CD4-positive, alpha-beta T cell treated with Interleukin-12 subunit alpha and Interleukin-12 subunit beta, for 1 hour (primary cell): ENCODE data around the gene INS.
A peak's percentile ranks its signal among the peaks of the same experiment; 100 is the strongest.
"Not testable (repeated sequence)": the region's sequence is repeated elsewhere in the genome, so short reads cannot be mapped to it uniquely, and the experiment has no call there.

Source experiments
- DNase-seq: peaks from one replicate; pipeline ENCODE4 v3.0.0-alpha.2; 2020

The INS gene

DNA sequence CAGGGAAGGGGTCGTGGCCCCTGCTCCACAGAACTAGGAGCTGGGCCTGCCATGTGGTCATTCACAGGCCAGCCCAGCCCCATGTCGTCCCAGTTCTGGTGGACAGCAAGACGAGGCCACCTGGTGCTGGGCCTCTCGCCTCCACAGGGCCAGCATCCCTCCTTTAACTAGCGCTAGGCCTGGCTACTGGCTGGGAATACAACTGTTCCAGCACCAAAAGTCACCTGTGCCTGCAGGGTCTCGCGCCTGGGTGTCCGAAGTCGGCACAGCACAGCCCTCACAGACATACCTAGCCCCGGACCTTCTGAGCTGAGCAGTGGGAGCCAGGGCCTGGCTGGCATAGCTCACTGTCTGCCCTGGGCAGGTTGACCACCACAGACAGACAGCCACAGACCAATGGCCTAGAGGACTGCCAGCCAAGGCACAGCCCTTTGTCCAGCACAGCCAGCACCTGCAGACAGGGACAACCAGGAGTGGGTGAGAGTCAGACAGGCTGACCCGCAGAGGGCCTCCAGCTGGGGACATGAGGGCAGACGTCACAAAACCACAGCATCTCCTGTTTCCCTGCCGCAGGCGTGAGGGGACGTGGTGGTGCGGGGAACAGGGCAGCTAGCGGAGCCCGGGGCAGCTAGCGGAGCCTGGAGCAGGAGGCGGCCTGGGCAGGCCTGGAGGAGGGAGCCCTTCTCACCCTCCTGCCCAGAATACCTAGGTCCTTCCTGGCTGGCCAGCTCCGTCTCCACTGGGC, 37.8 kb upstream of the INS start:
- no peak for DNase-seq

DNA sequence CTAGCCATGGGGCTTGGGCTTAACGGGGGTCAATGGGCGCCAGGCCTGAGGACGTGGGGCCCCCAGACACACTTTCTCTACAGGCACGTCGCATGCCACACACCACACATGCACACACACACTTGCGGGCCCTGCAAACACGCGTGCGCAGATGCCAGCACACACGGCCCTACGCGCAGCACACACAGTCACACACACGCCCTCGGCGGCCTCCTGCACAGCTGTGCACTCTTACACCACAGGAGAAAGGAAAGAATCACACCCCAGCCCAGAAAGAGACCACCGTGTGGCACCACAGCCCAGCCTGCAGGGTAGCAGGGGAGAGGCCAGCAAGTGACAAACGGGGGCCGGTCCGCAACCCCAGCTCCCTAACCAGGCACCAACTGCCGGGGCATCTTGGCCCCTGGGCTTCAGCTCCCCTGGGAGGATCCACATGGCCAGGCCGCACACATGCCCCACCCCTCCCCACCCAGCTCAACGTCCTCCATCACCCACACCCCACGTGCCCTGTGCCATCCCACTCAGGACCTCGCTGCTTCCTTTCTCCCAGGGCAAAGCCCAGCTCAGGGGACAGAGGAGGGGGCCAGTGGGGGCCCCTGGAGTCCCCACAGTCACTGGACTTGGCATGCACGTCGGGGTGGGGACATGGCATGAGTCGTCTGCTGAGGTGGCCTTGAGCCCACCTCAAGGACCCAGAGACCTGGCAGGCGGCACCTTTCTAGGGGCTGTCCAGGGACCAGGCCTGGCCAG, 36.9 kb upstream of the INS start:
- DNase-seq, result no peak

DNA sequence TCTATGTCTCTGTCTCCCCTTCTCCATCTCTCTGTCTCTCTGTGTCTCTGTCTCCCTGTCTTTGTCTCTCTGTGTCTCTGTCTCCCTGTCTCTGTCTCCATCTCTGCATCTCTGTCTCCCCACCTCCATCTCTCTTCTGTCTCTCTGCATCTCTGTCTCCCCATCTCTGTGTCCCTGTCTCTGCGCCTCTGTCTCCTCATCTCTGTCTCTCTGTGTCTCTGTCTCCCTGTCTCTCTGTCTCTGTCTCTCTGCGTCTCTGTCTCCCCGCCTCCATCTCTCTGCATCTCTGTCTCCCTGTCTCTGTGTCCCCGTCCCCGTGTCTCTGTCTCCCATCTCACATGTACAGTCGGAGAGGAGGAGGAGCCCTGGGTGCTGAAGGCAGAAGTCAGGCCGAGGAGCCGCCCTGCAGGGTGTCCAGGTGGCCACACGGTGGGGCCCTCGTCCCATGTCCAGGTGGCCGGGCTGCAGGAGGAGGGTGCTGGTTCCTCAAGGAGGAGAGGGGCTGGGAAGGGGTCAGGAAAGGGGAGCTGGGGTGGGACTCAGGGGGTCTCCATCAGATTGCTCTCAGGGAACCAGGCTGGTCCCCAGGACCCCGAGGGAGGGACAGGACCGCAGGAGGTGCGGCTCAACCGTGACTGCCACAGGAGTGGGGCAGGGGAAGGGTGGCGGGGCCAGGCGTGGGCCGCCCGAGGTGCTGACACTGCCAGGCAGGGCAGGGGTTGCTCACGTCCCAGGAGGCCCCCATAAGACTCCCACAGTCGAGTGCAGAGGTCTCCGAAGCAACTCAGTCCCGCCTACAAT, 36.2 kb upstream of the INS start:
- peak; percentile 76 for DNase-seq

DNA sequence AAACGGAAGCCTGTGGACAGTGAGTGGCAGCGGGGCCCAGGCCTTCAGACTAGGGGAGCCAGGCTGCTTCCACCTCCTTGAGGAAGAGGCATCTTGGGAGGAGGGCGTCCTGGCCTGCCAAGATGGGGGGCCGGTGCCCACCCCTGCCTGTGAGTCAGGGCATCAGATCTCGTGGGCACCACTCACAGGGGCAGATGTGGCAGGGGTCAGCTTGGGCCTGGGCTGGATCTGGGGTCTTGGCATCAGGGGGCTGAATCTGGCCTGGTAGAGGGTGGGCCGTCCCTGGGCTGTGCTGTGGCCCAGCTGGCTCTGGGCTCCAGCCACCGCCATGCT, 34.7 kb upstream of the INS start:
- DNase-seq, result no peak

DNA sequence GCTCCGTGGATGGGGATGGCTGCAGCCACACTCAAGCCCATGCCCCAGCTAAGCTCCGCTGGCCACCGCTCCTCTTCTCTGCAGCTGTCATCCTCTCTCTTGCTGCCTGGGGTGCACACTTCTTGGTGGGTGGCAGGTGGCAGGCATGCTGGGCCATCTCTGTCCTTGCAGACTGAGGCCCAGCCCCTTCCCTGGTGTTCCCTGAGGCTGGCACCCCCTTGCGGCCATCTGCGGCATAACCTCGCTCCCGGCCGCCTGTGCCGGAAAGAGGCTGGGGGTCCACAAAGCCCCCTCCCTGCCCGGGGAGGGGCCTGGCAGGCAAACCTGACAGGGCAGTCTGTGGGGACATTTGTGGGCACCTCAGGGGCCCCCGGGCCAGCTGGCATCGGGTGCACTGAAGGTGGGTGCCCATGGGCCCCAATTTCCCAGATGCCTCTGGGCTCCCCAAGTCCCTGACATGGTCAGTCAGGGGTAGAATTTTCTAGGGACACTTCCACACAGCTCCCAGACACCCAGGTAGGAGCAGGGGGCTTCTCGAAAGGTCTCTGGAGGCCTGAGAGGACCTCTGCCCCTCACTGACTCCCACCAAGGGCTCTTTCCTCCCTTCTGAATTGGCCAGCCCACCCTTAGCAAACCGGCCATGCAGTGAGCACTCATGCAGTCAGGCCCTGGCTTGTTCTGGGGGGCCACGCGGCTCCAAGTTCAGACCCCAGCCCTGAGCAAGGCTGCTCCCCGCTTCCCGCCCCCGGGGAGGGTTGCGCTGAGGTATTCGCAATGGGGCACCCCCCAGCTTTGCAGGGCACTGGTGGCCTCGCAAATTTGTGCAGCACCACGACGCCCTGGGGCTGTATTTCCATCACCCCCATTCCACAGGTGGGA, 34.1 kb upstream of the INS start:
- peak; percentile 45 for DNase-seq

DNA sequence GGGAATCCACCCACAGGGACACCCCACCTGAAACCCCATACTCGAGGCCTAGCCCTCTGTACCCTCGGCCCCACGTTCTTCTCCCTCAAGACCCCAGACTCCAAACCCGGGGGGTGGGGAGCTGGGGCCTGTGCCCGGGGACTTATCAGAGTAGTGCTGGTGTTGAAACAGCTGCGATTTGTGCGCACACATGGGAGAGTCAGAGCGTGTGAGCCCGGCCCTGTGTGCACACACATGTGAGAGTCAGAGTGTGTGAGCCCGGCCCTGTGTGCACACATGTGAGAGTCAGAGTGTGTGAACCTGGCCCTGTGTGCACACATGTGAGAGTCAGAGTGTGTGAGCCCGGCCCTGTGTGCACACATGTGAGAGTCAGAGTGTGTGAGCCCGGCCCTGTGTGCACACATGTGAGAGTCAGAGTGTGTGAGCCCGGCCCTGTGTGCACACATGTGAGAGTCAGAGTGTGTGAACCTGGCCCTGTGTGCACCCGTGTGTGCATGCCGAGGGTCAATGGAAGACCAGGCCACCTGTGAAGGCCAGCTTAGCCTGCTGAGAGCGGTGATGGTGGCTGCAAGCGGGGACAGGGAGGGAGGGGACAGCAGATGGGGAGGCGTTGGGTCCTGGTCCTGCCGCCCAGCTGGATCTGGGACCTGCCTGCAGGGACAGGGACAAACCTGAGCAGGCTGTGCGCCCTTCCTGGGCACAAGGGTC, 33.0 kb upstream of the INS start:
- not testable (repeated sequence) for DNase-seq

DNA sequence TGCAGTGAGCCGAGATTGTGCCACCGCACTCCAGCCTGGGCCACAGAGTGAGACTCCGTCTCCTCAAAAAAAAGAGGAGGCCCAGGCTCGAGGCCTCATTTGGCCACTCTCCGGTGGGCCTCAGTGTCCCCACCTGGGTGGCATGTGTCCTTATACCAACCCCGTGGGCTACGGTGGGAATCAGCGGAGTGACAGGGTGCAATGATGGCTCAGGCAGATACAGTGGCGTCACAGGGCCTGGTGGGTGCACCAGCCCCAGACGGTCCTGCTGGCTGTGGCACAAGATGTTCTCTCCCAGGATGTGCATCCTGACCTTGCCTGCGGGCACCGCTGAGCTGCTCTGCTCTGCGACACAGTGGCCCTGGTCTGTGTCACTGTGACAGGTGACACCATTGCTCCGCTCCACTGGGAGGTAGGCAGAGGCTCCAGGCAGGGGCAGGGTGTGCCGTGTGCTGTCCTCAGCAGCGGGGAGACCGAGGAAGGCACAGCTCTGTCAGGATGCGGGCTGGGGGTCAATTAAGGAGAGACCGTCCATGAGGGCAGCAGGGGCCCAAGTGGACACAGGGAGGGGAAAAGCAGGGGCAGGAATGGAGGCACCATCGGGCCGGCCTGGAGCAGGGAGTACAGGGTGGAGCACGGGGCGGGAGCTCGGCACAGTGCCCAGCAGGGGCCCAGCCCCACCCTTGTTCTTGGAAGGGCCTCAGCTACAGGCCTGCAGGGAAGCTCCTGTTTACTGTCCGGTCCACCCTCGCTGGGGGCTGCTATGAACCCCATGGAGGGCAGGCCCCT, 32.3 kb upstream of the INS start:
- DNase-seq, result no peak

DNA sequence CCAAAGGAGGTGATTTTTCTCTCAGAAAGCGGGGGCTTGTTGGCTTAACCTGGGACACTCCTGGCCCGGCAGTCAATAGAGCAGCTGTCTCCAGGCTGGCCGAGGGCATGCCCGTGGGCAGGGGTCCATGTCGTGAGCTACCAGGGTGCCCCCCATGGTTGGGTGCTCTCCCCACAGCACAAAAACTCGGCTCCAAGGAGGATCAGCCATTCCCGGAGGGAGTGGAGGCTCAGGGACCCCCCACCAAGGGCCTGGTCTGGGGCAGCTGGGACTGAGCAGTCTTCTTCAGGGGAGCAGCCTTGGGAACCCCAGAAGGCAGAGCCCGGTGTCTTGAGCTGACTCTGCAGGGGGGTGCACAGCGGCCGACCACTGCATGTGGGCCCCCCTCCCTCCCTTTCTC, 31.4 kb upstream of the INS start:
- DNase-seq, result no peak

DNA sequence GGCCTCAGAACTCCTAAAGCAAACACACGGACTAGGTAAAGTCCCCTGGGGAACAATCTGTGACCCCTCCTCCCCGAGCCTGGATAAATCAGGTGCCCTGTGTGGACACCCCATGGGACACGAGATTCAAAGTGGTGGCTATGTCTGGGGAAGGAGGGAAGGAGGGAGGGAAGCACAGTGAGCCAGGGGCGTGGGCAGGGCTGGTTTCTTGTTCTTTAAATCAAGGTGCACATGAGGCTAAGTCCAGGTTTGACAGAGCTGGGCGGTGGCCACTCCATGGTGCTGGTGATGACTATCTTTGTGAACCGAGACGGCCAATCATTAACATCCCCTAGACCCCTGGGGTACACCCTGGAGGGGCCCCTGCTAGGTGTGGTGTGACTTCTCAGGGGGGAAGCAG, 30.9 kb upstream of the INS start:
- no peak for DNase-seq

DNA sequence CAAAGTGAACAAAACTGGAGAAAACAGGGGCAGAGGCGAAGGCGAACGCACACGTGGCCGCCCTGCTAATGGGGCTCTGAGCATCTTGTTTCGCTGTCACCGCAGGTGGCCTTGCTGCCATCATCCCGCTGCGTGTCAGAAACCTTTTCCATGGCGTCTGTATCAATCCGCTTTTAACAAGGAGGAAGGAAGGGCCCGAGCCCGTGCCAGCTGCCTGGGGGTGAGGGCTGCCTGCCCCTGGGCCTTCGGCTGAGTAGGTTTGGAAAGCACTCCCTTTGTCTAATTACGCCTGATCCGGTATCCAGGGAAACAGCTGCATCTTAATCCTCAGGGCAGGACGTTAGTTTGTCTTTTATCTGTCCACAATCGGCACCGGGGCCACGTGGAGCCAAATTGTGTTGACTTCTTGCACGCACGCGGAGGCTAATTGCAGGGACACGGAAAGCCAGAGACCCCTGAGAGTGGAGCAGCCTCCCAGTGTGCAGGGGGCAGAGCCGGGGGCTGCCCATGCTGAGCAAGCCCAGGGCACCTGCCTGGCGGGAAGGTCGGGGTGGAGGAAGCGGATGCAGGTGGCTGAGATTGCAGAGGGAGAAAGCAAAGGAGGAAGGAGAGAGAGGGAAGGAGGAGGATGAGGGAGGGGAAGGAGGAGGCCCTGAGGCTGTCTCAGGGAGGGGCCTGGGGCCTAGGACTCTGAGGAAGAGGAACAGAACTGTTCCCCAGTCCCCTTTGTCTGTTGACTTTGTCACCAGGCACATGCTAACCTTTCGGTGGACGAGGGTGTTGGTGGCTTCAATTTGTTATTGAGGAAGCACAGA, 29.9 kb upstream of the INS start:
- no peak for DNase-seq

DNA sequence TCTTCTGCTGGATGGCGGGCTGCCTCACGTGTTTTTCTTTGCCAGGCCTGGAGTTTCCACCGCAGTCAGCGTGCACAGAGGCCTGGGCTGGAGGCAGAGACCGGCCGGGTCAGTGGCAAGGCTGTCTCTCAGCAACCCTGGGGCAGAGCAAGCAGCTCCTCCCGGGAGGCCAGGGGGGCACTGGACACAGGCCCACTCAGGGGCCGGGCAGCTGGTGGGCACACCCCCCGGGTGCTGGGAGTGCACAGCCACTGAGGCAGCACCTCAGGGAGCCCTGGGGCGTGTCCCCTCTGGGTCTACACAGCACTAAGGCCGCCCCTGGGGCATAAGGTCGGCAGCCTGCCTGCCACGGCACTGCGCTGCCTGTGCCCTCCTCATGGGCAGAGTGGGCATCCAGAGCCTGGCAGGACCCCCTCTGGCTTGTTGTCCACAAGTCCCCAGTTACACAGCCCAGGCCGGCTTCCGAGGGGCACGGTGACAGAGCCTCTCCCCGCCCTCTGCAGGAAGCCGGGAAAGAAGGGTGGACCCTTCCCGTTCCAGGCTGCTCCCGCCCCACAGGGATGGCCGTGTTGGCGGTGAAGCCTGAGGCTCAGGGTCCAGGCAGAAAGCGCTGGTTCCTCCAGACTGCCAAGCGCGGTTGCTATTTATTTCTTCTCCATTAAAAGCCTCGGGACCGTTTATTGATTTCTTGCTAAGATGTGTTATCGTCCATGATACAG, 29.1 kb upstream of the INS start:
- DNase-seq, result no peak

DNA sequence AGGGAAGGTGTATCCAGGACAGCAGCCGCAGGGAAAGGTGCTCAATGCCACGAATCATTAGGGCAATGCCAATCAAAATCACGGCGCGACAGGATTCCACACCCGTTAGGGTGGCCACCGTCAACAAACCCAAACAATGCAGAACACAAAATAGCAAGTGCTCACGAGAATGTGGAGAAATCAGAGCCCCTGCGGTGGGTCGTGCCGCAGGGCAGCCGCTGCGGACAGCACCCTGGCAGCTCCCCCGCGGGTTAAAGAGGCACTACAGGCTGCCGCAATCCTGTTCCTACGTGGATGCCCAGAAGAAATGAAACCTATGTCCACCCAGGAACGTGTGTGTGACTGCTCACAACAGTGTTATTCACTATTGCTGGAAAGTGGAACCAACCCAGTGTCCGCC, 27.7 kb upstream of the INS start:
- no peak for DNase-seq

DNA sequence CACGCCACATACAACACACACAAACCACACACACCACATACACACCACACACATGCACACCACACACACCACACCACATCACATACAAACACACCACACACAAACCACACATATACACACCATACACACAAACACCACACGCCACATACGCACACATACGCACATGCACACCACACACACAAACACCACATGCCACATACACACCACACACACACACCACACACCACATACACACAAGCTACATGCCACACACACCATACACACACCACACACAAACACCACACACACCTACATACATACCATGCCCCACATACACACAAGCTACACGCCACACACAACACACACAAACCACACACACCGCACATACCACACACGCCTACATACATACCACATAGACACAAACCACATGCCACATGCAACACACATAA, 26.3 kb upstream of the INS start:
- DNase-seq, result no peak

DNA sequence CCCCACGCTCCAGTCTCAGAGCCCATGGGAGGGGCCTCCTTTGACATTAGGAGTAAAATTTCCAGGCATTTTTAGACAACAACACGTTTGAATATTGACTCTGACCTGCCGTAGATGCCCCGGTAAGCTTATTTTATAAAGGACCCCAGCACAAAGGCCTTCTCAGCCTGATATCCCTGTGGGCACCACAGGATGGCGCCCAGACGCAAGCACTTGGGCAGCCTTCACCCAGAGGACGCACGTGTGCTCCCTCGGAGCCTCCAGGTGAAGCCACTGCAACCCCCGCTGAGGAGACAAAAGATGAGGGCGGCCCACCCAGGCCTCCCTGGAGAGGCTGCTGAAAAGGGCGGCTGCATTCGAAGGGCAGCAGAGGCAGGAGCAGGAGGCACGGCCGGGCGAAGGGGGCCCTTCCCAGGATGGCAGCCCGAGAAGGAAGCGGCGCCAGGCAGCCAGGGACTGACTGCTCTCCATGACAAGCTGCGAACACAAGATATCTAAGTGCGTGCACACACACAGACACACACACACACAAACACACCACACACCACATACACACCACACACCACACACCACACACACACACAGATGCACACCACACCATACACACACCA, 25.8 kb upstream of the INS start:
- peak; percentile 47 for DNase-seq

DNA sequence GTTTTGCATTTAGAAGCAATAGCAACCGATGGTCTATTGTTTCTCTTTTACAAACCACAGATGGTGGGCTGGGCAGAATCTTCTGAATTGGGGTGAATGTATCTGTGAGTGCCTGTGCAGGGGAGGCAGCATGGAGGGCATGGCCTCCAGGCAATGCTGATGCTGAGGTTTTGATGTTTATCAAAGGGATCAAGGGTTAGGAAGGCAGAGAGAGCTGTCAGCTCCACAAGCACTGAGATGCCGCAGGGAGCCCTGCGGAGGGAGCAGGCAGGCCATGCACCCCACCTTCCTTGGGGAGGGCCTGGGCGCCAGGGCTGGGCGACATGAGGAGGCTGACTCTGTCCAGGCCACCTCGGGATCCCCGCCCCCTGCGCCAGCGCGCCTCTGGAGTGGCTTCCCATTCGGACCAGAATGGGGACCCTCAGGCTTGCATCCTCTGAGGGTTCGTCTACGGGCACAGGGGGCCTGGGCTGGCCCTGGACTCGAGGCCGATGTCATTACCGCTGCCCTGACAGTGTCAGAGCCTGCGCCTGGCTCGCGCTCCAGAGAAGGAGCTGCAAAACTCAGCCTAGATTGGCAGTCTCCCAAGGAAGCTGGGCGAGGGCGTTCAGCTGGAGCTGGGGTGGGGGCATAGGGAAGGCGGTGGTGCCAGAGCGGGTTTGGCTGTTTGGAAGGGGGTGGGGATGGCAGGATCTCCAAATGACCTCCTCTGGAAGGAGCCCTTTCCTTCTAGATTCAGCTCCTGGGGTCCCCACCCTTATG, 24.5 kb upstream of the INS start:
- no peak for DNase-seq

DNA sequence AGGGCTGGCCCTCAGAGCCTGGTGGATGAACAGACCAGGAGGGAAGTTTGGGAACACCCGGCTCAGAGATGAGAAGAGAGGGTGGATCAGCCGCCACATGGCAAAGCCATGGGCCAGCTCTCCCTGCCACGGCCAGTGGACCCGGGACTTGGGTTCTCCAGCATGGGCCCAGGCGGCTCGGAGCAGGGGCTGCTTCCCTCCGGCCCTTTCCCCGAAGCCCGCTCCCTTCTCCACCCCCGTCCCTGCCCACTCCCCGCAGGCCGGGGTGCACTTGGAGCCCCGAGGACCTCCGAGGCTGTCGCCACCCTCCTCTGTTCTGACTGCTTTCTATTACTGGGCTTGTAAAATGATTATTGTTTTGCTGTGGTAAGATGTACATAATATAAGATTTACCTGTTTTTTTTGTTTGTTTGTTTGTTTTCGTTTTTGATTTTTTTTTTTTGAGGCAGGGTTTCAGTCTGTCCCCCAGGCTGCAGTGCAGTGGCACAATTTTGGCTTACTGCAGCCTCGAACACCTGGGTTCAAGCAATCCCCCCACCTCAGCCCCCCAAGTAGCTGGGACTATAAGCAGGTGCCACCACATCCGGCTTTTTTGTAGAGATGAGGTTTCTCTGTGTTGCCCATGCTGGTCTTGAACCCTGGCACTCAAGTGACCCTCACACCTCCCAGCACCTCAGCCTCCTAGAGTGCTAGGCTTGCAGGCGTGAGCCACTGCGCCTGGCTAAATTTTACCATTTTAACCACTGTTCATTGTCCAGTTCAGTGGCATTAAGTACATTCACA, 21.9 kb upstream of the INS start:
- DNase-seq, result no peak

DNA sequence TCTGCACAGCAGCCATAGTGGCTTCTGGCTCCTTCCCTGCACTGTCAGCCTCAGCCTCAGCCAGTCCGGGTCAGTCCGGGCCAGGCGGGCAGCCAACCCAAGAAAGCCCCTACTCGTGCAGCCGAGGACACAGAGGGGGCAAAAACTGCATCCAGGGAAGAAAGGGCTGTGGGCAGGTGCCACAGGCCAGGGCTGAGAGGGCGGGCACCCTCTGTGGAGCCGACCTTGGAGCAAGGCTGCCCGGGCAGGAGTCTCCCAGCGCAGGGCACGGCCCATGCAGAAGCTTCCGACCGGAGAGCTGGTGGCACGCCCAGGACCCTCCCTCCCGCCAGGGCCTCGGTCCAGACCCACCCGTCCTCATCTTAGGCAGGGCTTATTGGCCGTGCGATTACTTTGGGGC, 21.1 kb upstream of the INS start:
- DNase-seq, result no peak
